CD4-positive, CD25-positive, alpha-beta regulatory T cell (primary cell): Measurements from ENCODE around the gene MTHFD2L. TPM values are rescaled to one million over a fixed set of nuclear protein-coding genes. Genes with fewer than 3 reads are reported as not detected.

Experiments
- ATAC-seq, 2 donors: fragments of 150-1000 bp; cut with Tn5 transposase; one replicate each; pipeline ENCODE4 v1.10.0; 2021; ENCODE audit warnings: low read depth in 2 of 2, moderate number of reproducible peaks in 2 of 2, moderate library complexity in 1 of 2
- DNase-seq, 3 donors: peaks; one replicate each; pipeline versions ENCODE4 v3.0.0 to v3.0.0-alpha.2; 2012 to 2022; ENCODE audit warnings: mixed read lengths in 1 of 3
- H3K27ac ChIP-seq: one replicate; pipeline ENCODE4 v1.7.0; 2013; ENCODE audit warnings: mild to moderate bottlenecking, low read length; ENCODE audit not compliant: insufficient read depth, poor library complexity, severe bottlenecking
- H3K27me3 ChIP-seq: one replicate; pipeline ENCODE4 v1.7.0; 2013; ENCODE audit warnings: low read length; ENCODE audit not compliant: control insufficient read depth, insufficient read depth
- H3K36me3 ChIP-seq: one replicate; pipeline ENCODE4 v1.7.0; 2013; ENCODE audit warnings: mild to moderate bottlenecking, low read length, moderate library complexity; ENCODE audit not compliant: control insufficient read depth, insufficient read depth
- H3K4me1 ChIP-seq: 2 replicates; pipeline ENCODE4 v1.7.0; 2013; ENCODE audit warnings: mild to moderate bottlenecking, low read length; ENCODE audit not compliant: insufficient read depth, control insufficient read depth, poor library complexity, severe bottlenecking
- H3K4me3 ChIP-seq: one replicate; pipeline ENCODE4 v1.7.0; 2013; ENCODE audit warnings: low read depth, mild to moderate bottlenecking, low read length, moderate library complexity
- H3K9me3 ChIP-seq, 2 experiments: 1 replicate in 1 of 2; 2 replicates in 1 of 2; pipeline ENCODE4 v1.7.0; 2013; ENCODE audit warnings: low read length in 2 of 2, mild to moderate bottlenecking in 1 of 2, moderate library complexity in 1 of 2; ENCODE audit not compliant: control insufficient read depth in 2 of 2
- H3K27ac Mint-ChIP-seq, 3 donors: one replicate each; pipeline ENCODE4 v1.8.0; 2020 to 2022; ENCODE audit warnings: mild to moderate bottlenecking in 3 of 3, mixed read lengths in 3 of 3, moderate library complexity in 2 of 3
- H3K27me3 Mint-ChIP-seq: one replicate; pipeline ENCODE4 v1.8.0; 2022; ENCODE audit warnings: mild to moderate bottlenecking, mixed read lengths
- H3K36me3 Mint-ChIP-seq: one replicate; pipeline ENCODE4 v1.8.0; 2020; ENCODE audit warnings: mixed read lengths
- H3K4me1 Mint-ChIP-seq, 4 donors: one replicate each; pipeline ENCODE4 v1.8.0; 2020 to 2022; ENCODE audit warnings: mixed read lengths in 4 of 4, mild to moderate bottlenecking in 1 of 4
- H3K4me3 Mint-ChIP-seq, 4 donors: one replicate each; pipeline ENCODE4 v1.8.0; 2020 to 2022; ENCODE audit warnings: mild to moderate bottlenecking in 4 of 4, mixed read lengths in 4 of 4, moderate library complexity in 3 of 4
- H3K9me3 Mint-ChIP-seq, 7 donors: one replicate each; pipeline ENCODE4 v1.8.0; 2020 to 2022; ENCODE audit warnings: mixed read lengths in 7 of 7, mild to moderate bottlenecking in 3 of 7, moderate library complexity in 2 of 7
- polyA plus RNA-seq, 4 donors: library from polyadenylated mRNA; unstranded; fragments of 300-500 nt; fragmentation: Illumina TruSeq; gene quantifications; one replicate each; pipeline ENCODE4 v1.2.3, GENCODE V29; 2021
- total RNA-seq: library from RNA; stranded (reverse); gene quantifications from one replicate; pipeline ENCODE4 v1.2.3, GENCODE V29; 2022

Gene MTHFD2L
- total and polyA plus RNA-seq, 5 donors from 2014 or later, result 2.3 to 6.9 (median 3.9) TPM

DNA sequence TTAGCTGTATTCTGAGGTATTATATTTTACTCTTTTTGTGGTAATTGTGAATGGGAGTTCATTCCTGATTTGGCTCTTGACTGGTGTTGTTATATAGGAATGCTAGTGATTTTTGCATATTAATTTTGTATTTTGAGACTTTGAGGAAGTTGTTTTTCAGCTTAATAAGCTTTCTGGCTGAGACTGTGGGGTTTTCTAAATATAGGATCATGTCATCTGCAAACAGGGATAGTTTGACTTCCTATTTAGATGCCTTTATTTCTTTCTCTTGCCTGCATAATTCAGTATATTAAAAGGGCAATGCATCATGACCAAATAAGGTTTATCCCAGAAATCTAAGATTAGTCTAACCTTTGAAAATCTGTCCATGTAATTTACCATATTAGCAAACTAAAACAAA is 105.6 kb downstream of the MTHFD2L start:
- H3K36me3 ChIP-seq, result no peaks in the 10 kb centered on the region
- no peak overlapping the region for H3K27ac Mint-ChIP-seq
- no peaks in the 10 kb centered on the region for H3K27me3 Mint-ChIP-seq
- H3K4me3 Mint-ChIP-seq, result no peak overlapping the region
- H3K9me3 Mint-ChIP-seq, result peaks cover 0 to 2% (median 0%) of the 10 kb centered on the region in 7 donors
- H3K4me3 ChIP-seq, result no peak overlapping the region
- no peak for ATAC-seq
- H3K27me3 ChIP-seq, result no peaks in the 10 kb centered on the region
- H3K9me3 ChIP-seq, result no peaks in the 10 kb centered on the region
- no peaks in the 10 kb centered on the region for H3K4me1 ChIP-seq
- H3K36me3 Mint-ChIP-seq, result no peaks in the 10 kb centered on the region
- no peaks in the 10 kb centered on the region for H3K4me1 Mint-ChIP-seq
- DNase-seq, result no peak
- no peak overlapping the region for H3K27ac ChIP-seq

- H3K27me3 Mint-ChIP-seq, result no peaks in the 10 kb centered on the region
- no peaks in the 10 kb centered on the region for H3K4me1 ChIP-seq
- H3K36me3 Mint-ChIP-seq, result no peaks in the 10 kb centered on the region
- H3K9me3 ChIP-seq, result no peaks in the 10 kb centered on the region
- no peak overlapping the region for H3K4me3 Mint-ChIP-seq
- no peak overlapping the region for H3K4me3 ChIP-seq
- ATAC-seq, result no peak
- peaks cover 0 to 1% (median 0%) of the 10 kb centered on the region in 7 donors for H3K9me3 Mint-ChIP-seq
- DNase-seq, result no peak
- H3K27ac Mint-ChIP-seq, result no peak overlapping the region
- no peaks in the 10 kb centered on the region for H3K27me3 ChIP-seq
- H3K36me3 ChIP-seq, result no peaks in the 10 kb centered on the region
- H3K27ac ChIP-seq, result no peak overlapping the region
- H3K4me1 Mint-ChIP-seq, result no peaks in the 10 kb centered on the region
These were observed 108.2 kb downstream of the MTHFD2L start for GRCh38 chr4:74266081-74266480.

DNA sequence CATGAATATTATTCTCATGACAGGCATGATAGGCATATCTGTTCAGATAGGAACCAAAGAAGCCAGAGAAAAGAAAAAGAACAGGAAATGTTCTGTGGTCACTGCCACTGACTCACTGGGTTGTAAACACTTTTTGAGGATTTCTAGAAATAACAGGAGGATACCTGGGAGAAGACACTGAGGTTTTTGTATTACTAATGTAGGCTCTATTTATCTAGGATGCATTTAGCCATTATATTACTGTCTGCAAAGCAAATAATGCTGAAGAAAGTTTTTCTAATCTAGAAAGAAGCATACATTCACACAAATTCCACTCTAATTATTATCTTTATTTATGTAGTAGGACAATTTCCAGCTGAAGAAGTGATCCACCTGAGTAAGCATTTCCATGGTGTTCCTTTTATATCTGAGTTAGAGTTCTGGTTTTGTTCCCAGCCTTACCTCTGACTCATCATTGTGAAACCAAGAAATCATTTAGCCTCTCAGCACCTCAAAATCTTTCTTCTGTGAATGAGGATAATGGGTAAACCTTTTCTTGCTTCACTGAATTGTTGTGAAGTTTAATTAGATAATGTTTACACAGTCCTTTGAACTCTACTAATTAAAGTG is 110.2 kb downstream of the MTHFD2L start:
- peaks cover 0 to 4% (median 0%) of the 10 kb centered on the region in 7 donors for H3K9me3 Mint-ChIP-seq
- H3K4me3 Mint-ChIP-seq, result no peak overlapping the region
- Histone ChIP-seq H3K36me3 (no peaks in the 10 kb centered on the region), H3K27me3 (no peaks in the 10 kb centered on the region), H3K4me3 (no peak overlapping the region), H3K27ac (no peak overlapping the region), H3K4me1 (no peaks in the 10 kb centered on the region), H3K9me3 (no peaks in the 10 kb centered on the region)
- DNase-seq, result no peak
- H3K27me3 Mint-ChIP-seq, result no peaks in the 10 kb centered on the region
- ATAC-seq, result no peak
- H3K4me1 Mint-ChIP-seq, result no peaks in the 10 kb centered on the region
- H3K36me3 Mint-ChIP-seq, result no peaks in the 10 kb centered on the region
- H3K27ac Mint-ChIP-seq, result no peak overlapping the region

- Histone ChIP-seq H3K36me3 (no peaks in the 10 kb centered on the region), H3K4me3 (no peak overlapping the region), H3K4me1 (no peaks in the 10 kb centered on the region), H3K27ac (no peak overlapping the region), H3K9me3 (no peaks in the 10 kb centered on the region), H3K27me3 (no peaks in the 10 kb centered on the region)
- DNase-seq (no peak), ATAC-seq (no peak)
- no peak overlapping the region for H3K4me3 Mint-ChIP-seq
- peaks cover 0 to 4% (median 0%) of the 10 kb centered on the region in 7 donors for H3K9me3 Mint-ChIP-seq
- H3K4me1 Mint-ChIP-seq, result no peaks in the 10 kb centered on the region
- H3K36me3 Mint-ChIP-seq, result no peaks in the 10 kb centered on the region
- H3K27me3 Mint-ChIP-seq, result no peaks in the 10 kb centered on the region
- H3K27ac Mint-ChIP-seq, result no peak overlapping the region
These were observed 110.7 kb downstream of the MTHFD2L start for GRCh38 chr4:74268643-74269042.

- DNase-seq, result no peak
- no peak for ATAC-seq
- Mint-ChIP-seq H3K36me3 (peaks cover 1% of the 10 kb centered on the region), H3K27me3 (no peaks in the 10 kb centered on the region), H3K9me3 (peaks cover 0 to 2% (median 0%) of the 10 kb centered on the region in 7 donors), H3K4me3 (no peak overlapping the region), H3K27ac (no peak overlapping the region), H3K4me1 (no peaks in the 10 kb centered on the region)
- H3K27ac ChIP-seq, result no peak overlapping the region
- no peak overlapping the region for H3K4me3 ChIP-seq
- H3K9me3 ChIP-seq, result no peaks in the 10 kb centered on the region
- no peaks in the 10 kb centered on the region for H3K36me3 ChIP-seq
- no peaks in the 10 kb centered on the region for H3K4me1 ChIP-seq
- H3K27me3 ChIP-seq, result no peaks in the 10 kb centered on the region
These were observed 120.6 kb downstream of the MTHFD2L start for GRCh38 chr4:74278490-74278889.

DNA sequence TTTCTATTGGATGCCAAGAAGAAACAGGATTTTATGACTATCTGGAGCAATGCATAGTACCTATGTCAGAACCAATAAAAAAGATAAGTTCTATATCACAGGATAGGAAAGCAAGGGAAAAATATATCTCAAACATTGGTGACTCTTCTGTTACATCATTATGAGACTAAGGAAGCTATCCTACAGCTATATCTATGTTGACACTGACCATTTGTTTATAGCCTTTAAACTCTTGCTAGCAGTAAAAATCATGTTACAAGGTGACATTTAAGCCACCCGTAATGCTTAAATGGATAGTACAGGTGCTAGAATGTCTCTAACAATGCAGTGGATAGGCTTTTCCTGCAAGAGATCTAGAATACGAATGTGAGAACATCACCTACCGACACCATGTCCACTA is 121.8 kb downstream of the MTHFD2L start:
- ATAC-seq (no peak), DNase-seq (no peak)
- no peaks in the 10 kb centered on the region for H3K27me3 Mint-ChIP-seq
- Histone ChIP-seq H3K27me3 (no peaks in the 10 kb centered on the region), H3K9me3 (no peaks in the 10 kb centered on the region), H3K4me3 (no peak overlapping the region), H3K27ac (no peak overlapping the region), H3K36me3 (no peaks in the 10 kb centered on the region), H3K4me1 (no peaks in the 10 kb centered on the region)
- no peaks in the 10 kb centered on the region for H3K4me1 Mint-ChIP-seq
- no peak overlapping the region for H3K4me3 Mint-ChIP-seq
- H3K9me3 Mint-ChIP-seq, result peaks cover 0 to 2% (median 0%) of the 10 kb centered on the region in 7 donors
- H3K27ac Mint-ChIP-seq, result no peak overlapping the region
- H3K36me3 Mint-ChIP-seq, result peaks cover 4% of the 10 kb centered on the region

- Mint-ChIP-seq H3K27ac (no peak overlapping the region), H3K27me3 (no peaks in the 10 kb centered on the region), H3K9me3 (no peaks in the 10 kb centered on the region), H3K4me3 (no peak overlapping the region), H3K4me1 (no peaks in the 10 kb centered on the region), H3K36me3 (peaks cover 4% of the 10 kb centered on the region)
- ATAC-seq, result no peak
- no peak for DNase-seq
- no peak overlapping the region for H3K4me3 ChIP-seq
- H3K4me1 ChIP-seq, result no peaks in the 10 kb centered on the region
- H3K36me3 ChIP-seq, result no peaks in the 10 kb centered on the region
- H3K9me3 ChIP-seq, result no peaks in the 10 kb centered on the region
- H3K27me3 ChIP-seq, result no peaks in the 10 kb centered on the region
- H3K27ac ChIP-seq, result no peak overlapping the region
These were observed 125.0 kb downstream of the MTHFD2L start for GRCh38 chr4:74282926-74283325.

DNA sequence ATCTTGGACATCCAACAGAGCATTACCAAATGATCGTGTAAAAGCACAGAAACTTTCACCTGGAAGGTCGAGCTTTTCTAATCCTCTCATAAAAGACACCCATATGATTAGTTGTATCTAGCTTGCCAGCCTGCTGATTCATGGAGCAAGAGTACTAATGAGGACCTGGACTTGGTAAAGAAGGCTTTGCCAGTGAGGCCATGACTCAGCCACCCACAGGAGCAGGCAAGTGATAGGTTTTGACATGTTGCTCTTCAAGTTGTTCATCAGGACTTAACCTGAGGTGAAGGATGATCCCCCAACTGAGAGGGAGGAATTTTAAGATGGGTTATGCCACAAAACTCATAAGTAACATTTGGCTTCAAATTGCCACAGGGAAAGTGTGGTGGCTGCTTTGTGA is 125.7 kb downstream of the MTHFD2L start:
- no peaks in the 10 kb centered on the region for H3K27me3 Mint-ChIP-seq
- no peaks in the 10 kb centered on the region for H3K9me3 Mint-ChIP-seq
- peaks cover 4% of the 10 kb centered on the region for H3K36me3 Mint-ChIP-seq
- H3K4me3 ChIP-seq, result no peak overlapping the region
- DNase-seq, result no peak
- H3K4me1 ChIP-seq, result no peaks in the 10 kb centered on the region
- no peak overlapping the region for H3K27ac Mint-ChIP-seq
- H3K4me1 Mint-ChIP-seq, result no peaks in the 10 kb centered on the region
- no peak for ATAC-seq
- H3K9me3 ChIP-seq, result no peaks in the 10 kb centered on the region
- no peaks in the 10 kb centered on the region for H3K36me3 ChIP-seq
- H3K27me3 ChIP-seq, result no peaks in the 10 kb centered on the region
- no peak overlapping the region for H3K4me3 Mint-ChIP-seq
- H3K27ac ChIP-seq, result no peak overlapping the region
